Stimulated activated CD8-positive, alpha-beta memory T cell treated with anti-CD3 and anti-CD28 coated beads, Interleukin-4, amount 100 ng/mL, for 48 hours (primary cell): ENCODE data around the gene CCDC85A.

ENCODE experiments used
- DNase-seq: peaks from one replicate; pipeline ENCODE4 v3.0.0-alpha.2; 2020

Gene CCDC85A

DNA sequence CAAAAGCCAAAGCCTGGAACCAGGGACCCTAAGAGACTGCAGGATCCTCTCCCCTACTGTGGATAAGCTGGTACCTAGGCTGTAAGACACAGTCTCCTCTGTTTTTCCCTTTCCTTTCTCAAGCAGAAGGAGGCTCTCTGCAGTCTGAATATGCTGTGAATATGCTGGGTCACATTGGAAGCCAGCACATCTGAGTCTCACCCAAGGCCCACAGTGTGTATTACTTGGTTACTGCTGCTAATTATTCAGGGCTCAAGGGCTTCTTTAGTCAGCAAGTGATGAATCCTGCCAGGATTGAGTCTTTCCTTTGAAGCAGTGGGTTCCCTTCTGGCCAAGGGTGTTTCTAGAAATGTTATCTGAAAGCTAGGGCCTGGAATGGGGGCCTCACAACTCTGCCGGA is 60.7 kb downstream of the CCDC85A start:
- no peak for DNase-seq

DNA sequence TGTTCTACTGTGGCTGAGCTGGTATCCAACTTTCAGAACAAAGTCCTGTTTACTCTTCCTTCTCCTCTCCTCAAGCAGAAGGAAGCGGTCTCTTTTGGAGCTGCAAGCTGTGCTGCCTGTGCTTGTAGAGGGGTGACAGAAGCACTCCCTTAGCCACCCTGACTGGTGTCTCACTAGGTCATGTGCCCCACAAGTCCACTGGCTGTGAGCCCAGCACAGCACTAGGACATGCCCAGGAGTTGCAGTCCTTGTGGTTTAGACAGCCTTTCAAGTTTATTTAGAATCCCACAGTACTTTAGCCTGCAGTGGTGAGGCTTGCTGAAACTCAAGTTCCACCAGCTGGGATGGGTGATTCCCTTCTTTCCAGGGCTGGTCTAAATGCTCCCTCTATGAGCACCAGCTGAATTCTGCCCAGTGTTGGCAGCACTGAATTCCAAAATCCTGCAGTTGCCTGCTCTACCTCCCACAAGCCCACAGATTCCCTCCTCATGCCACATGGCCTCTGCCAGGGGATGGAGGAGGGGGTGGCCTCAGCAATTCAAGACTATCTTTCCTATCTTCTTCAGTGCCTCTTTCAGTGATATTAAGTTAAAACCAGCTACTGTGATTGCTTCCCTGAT is 61.2 kb downstream of the CCDC85A start:
- DNase-seq, result no peak

GRCh38 chr2:56248965-56249742 is 65.4 kb downstream of the CCDC85A start:
- DNase-seq, result no peak

DNA sequence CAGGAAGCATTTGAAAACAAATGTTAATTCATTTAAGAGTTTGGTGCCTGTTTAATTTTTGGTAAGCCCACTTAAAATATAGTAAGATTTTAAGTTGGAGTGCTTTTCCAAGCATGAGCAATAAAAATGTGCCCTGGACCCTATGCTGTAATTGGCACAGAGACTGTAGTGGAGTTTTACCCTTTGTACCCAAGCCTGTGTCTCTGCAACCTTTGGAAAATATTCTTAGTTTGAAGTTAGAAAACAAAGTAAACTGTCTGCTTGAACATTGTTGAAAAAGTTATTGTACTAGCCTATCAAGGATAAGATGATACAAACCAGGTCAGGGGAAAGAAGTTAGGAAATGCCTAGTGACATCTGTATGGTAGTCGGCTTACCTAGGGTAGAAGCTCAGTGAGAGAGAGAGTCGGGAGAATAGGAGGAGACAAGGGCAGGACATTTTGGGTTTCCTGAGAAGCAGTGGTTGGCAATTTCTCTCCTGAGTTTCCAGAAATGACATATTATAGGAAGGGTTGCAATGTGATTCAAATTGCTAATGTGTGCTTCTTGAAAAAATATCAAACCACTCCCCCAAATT is 66.5 kb downstream of the CCDC85A start:
- no peak for DNase-seq

DNA sequence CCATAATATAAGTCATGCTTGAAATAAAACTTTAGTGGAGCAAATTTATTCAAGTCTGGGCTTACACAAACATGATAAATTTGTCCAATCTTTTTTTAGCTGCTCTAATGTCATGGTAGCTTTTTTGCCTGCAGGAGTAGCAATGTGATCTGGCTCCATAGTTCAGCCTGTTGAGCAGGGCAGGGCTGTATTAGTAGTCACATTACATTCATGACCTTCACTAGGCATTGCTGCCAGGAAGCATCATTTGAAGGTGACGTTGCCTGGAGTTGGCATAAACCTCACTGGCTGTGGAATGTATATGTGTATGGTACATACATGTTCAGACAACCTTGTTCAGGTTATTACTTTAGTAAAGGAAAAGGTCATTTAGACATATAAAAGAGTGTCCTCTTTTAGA is 76.6 kb downstream of the CCDC85A start:
- no peak for DNase-seq

- no peak for DNase-seq
These were observed 78.5 kb downstream of the CCDC85A start for GRCh38 chr2:56262241-56262640.

GRCh38 chr2:56263876-56264275 is 80.1 kb downstream of the CCDC85A start:
- no peak for DNase-seq

DNA sequence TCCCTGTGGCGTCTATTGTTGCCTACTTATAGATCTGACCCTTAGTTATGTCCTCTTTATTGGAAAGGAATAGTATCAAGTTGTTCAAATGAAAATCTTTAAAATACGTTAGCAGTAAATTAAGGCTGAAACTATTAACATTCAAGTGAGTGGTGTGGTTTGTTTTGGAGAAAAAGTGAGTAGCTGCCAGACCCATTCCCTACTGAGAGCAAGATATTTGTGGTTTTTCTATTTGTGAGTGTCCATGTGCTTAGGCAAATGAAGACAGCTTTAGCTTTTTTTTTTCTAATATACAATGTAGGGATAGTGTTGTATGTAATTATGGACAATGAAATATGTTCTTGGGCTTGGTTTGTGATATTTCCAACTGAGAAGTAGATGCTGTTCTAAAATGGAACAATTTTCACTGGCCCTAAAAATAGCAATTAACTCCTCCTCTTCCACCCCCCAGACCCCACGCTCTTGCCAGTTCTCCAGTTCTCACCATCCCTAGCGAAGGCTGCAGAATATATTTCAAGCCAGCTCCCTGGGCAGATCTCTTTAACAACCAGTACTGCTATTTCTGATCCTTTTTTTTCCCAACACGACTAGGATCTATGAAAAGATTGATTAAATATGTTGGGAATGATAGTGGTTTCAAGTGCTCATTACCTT is 83.1 kb downstream of the CCDC85A start:
- DNase-seq, result no peak

- DNase-seq, result no peak
These were observed 83.6 kb downstream of the CCDC85A start for GRCh38 chr2:56267415-56267788.

DNA sequence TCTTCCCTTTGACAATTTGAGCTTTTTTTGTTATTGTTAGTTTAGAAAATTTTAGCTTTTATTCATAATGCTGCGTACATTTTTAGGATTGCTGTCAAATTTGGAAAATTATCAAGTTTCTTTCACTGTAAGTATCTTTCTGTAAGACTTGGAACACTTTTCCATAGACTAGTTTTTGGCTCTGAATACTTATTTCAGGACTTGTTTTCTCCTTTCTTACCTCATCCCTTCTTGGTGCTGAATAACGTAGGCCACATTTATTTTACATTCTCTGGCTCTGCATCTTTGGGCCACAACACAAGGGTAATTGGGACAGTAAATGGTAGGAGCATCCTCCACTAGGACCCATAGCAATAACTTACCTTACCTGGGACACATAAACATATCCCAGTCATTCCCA is 85.1 kb downstream of the CCDC85A start:
- DNase-seq, result no peak

- DNase-seq, result no peak
These were observed 87.5 kb downstream of the CCDC85A start for GRCh38 chr2:56271275-56271674.

- no peak for DNase-seq
These were observed 101.4 kb downstream of the CCDC85A start for GRCh38 chr2:56285224-56285623.

- DNase-seq, result no peak
These were observed 103.1 kb downstream of the CCDC85A start for GRCh38 chr2:56286936-56287335.

- DNase-seq, result no peak
These were observed 103.7 kb downstream of the CCDC85A start for GRCh38 chr2:56287508-56287907.

DNA sequence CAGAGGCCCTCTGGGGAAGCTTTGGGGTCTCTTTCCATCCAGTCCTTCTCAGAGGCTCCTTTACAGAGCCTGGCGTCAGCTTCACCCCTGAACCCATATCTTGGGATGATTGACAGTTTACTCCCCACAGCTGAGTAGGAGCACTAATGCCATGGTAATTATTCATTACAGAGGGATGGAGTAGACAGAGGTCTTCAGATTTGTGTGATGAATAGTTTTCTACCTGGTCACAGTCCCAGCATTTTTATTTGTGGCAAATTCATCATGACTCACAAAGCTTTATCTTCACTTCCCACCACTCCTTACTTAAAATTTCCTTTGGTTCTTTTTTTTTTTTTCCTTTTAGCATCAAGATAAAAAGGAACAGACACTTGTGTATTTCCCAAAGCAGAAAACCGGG is 104.2 kb downstream of the CCDC85A start:
- no peak for DNase-seq

- no peak for DNase-seq
These were observed 105.2 kb downstream of the CCDC85A start for GRCh38 chr2:56288838-56289580.

GRCh38 chr2:56291711-56292110 is 107.9 kb downstream of the CCDC85A start:
- DNase-seq, result no peak

GRCh38 chr2:56292951-56293350 is 109.2 kb downstream of the CCDC85A start:
- DNase-seq, result no peak

GRCh38 chr2:56295666-56296065 is 111.9 kb downstream of the CCDC85A start:
- no peak for DNase-seq

DNA sequence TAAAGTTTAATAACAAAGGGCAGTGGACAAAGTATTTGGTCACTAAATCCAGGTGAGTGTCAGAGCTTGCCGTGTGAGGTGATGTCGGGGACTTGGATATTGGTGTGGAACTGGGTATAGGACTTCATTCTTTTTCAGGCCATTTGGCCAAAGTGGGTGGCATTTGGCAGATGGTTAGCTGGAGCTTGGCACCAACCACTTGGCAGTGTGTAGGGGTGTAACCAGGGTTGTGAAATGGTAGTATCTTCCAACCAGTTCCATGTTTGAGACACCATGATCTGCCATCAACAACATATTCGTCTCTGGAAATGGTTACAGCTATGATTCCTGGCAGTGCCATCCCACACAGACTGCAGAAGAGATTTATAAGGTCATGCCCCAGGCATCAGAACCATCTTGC is 113.9 kb downstream of the CCDC85A start:
- no peak for DNase-seq

DNA sequence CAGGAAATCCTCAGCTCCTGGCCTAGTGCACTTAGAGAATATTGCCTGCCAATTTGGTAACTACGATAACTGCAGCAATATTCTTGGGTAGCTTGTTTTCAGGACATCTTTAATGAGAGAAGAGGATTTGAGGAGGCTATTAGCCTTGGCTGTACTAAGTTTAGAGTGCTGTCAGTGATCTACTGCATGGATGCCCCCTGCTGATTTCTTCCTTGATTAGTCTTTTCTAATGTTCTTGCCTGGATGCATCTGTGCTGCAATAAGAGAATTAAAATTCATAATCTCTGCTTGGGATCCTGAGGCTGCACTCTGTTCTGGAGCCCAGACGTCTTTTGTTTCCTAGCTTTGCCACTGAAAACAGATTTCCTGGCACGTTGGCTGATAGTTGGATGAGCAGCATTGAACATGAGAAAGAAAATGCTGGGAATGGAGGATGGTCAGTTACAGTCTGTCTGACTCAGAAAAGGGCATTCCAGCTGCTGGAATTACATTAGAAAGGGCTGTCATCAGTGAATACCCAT is 115.4 kb downstream of the CCDC85A start:
- no peak for DNase-seq

DNA sequence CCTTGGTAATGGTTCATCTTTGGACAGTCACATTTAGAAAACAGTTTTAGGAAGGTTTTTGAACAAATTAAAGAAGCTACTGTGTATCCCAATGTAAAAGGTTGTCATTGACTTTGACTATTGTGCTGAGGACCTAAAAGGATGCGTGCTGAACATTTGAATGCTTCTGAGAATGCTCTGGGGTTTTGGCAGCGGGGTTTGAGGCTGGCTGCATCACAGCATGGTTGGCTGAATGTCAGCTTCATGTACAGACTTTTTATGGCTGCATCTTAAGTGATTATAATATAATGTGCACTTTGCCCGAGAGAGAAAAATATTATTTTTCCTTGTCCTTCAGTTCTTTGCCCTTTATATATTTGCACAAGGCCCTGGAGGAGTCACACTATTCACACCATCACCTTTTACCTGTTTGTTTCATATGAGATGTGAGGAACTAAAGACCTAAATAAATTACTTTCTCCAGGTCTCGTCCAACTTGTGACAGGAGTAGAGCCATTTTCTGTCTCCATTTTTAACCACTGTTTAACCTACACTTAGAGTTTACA is 125.9 kb downstream of the CCDC85A start:
- DNase-seq, result no peak

DNA sequence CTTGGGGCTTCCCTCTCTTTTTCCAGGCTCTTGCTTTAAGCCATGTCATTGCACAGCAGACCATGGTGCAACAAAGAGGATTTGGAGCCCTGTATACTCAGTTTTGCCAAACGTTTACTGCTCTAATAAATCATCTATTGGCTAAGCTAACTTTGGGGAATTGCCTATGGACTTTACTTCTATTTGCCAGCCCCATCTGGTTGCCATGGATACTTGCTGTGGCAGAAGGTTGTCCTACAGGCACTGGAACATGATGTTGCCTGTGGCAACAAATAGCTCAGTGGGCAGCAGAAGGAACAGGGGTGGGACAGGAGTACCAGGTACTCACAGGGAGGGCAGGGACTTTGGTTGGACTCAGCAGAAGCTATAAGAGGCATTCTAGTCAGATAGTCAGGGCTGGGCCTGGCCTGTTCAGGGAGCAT is 129.7 kb downstream of the CCDC85A start:
- DNase-seq, result no peak
